Hepatocyte (in vitro differentiated cells): Measurements from ENCODE around the gene CCDC127. TPM values are rescaled to one million over a fixed set of nuclear protein-coding genes. Genes with fewer than 3 reads are reported as not detected.

ENCODE experiments used
- DNase-seq: peaks from one replicate; pipeline ENCODE4 v3.0.0-alpha.2; 2016; ENCODE audit warnings: low spot score
- H2AFZ ChIP-seq: fragments of 200-600 bp; sonication (generic); 2 replicates; pipeline ENCODE4 v1.6.0; 2016; ENCODE audit warnings: antibody characterized with exemption, mild to moderate bottlenecking
- H3K27ac ChIP-seq: fragments of 200-600 bp; sonication (generic); 2 replicates; pipeline ENCODE4 v1.5.1; 2016; ENCODE audit warnings: mild to moderate bottlenecking
- H3K27me3 ChIP-seq: fragments of 200-600 bp; sonication (generic); 2 replicates; pipeline ENCODE4 v1.6.1; 2016
- H3K36me3 ChIP-seq: fragments of 200-600 bp; sonication (generic); replicated peaks from 2 replicates; pipeline ENCODE4 v1.5.1; 2016; ENCODE audit warnings: low read depth; ENCODE audit not compliant: insufficient read depth
- H3K4me1 ChIP-seq: fragments of 200-600 bp; sonication (generic); 2 replicates; pipeline ENCODE4 v1.5.1; 2016; ENCODE audit warnings: mild to moderate bottlenecking, moderate library complexity; ENCODE audit not compliant: insufficient read depth
- H3K4me2 ChIP-seq: fragments of 200-600 bp; sonication (generic); 2 replicates; pipeline ENCODE4 v1.6.0; 2016
- H3K4me3 ChIP-seq: fragments of 200-600 bp; sonication (generic); 2 replicates; pipeline ENCODE4 v1.5.1; 2016; ENCODE audit warnings: mild to moderate bottlenecking
- H3K79me2 ChIP-seq: fragments of 200-600 bp; sonication (generic); 2 replicates; pipeline ENCODE4 v1.6.0; 2017; ENCODE audit warnings: mild to moderate bottlenecking
- H3K9me2 ChIP-seq: fragments of 200-600 bp; sonication (generic); replicated peaks from 2 replicates; pipeline ENCODE4 v1.6.0; 2017; ENCODE audit warnings: mild to moderate bottlenecking; ENCODE audit not compliant: insufficient read depth
- H3K9me3 ChIP-seq: fragments of 200-600 bp; sonication (generic); 2 replicates; pipeline ENCODE4 v1.5.1; 2016; ENCODE audit warnings: low read depth, mild to moderate bottlenecking
- H4K20me1 ChIP-seq: fragments of 200-600 bp; sonication (generic); 2 replicates; pipeline ENCODE4 v1.6.0; 2016; ENCODE audit warnings: mild to moderate bottlenecking; ENCODE audit not compliant: insufficient read depth, poor library complexity, severe bottlenecking
- EZH2 ChIP-seq: fragments of 200-600 bp; sonication (generic); IDR thresholded peaks from 2 replicates; pipeline ENCODE4 v1.6.1; 2016; ENCODE audit warnings: antibody characterized with exemption, mild to moderate bottlenecking, borderline replicate concordance
- EZH2phosphoT487 ChIP-seq: fragments of 200-600 bp; sonication (generic); IDR thresholded peaks from one replicate; pipeline ENCODE4 v1.6.1; 2018; ENCODE audit warnings: antibody characterized with exemption, mild to moderate bottlenecking, low read depth, moderate library complexity; ENCODE audit not compliant: unreplicated experiment, severe bottlenecking
- WGBS: methylation state at CpG from one replicate; pipeline ENCODE4 v1.1.6; 2016; ENCODE audit warnings: low lambda C conversion rate; ENCODE audit errors: missing lambda C conversion rate; 5-methylcytosine and 5-hydroxymethylcytosine counted together
- polyA plus RNA-seq: library from polyadenylated mRNA; unstranded; fragments of >200 nt; fragmentation: Nextera tagmentation; extraction: Ambion mirVana; gene quantifications from 2 replicates; pipeline ENCODE4 v1.2.1, GENCODE V29; 2016
- total RNA-seq: library from RNA; depleted of rRNA; stranded (reverse); fragments of >200 nt; gene quantifications from 2 replicates; pipeline ENCODE4 v1.2.3, GENCODE V29; 2014
- TF ChIP-seq, protein P1 (sequence below): fragments of 200-600 bp; sonication (generic); IDR thresholded peaks from 2 replicates; pipeline ENCODE4 v1.5.1; 2016; ENCODE audit warnings: antibody characterized with exemption, mild to moderate bottlenecking; ENCODE audit not compliant: poor library complexity

The CCDC127 gene
- total and polyA plus RNA-seq, 2 experiments from 2014 or later: 4.8 to 13.7 TPM

DNA sequence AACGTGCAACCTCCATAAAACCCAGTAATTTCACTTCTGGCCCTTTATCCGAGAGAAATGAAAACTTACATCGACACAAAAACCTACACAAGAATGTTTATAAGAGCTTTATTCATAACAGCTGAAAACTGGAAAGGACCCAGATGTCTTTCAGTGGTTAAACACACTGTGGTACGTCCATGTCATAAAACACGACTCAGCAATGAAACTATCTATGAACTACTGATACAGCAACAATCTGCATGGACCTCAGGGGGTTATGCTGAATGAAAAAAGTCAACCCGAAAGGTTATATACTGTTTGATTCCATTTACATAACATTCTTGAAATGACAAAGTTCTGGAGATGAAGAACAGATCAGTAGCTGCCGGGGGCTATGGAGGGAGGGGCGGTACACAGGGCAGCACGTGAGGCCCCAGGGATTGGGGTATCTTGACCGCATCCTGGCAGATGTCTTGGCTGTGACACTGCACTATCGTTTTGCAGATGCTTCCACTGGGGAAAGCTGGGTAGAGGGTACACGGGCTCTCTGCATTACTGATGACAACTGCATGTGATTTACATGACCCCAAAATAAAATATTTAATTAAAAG is 4.1 kb downstream of the CCDC127 start:
- H3K79me2 ChIP-seq: peaks cover 42% of the 10 kb centered on the region
- TF ChIP-seq, protein P1, sequence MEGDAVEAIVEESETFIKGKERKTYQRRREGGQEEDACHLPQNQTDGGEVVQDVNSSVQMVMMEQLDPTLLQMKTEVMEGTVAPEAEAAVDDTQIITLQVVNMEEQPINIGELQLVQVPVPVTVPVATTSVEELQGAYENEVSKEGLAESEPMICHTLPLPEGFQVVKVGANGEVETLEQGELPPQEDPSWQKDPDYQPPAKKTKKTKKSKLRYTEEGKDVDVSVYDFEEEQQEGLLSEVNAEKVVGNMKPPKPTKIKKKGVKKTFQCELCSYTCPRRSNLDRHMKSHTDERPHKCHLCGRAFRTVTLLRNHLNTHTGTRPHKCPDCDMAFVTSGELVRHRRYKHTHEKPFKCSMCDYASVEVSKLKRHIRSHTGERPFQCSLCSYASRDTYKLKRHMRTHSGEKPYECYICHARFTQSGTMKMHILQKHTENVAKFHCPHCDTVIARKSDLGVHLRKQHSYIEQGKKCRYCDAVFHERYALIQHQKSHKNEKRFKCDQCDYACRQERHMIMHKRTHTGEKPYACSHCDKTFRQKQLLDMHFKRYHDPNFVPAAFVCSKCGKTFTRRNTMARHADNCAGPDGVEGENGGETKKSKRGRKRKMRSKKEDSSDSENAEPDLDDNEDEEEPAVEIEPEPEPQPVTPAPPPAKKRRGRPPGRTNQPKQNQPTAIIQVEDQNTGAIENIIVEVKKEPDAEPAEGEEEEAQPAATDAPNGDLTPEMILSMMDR: no peak
- TF ChIP-seq EZH2: no peak
- TF ChIP-seq EZH2phosphoT487: no peak
- no peak for DNase-seq
- H3K4me1 ChIP-seq: peaks cover 3% of the 10 kb centered on the region
- H3K9me3 ChIP-seq: no peaks in the 10 kb centered on the region
- no peak overlapping the region for H3K4me3 ChIP-seq
- 94% methylated on average over 12 of the region's 12 CpGs for WGBS
- no peaks in the 10 kb centered on the region for H3K27me3 ChIP-seq
- H3K9me2 ChIP-seq: no peaks in the 10 kb centered on the region
- peaks cover 10% of the 10 kb centered on the region for H4K20me1 ChIP-seq
- no peak overlapping the region for H3K4me2 ChIP-seq
- no peak overlapping the region for H3K27ac ChIP-seq
- H2AFZ ChIP-seq: no peak overlapping the region
- H3K36me3 ChIP-seq: no peaks in the 10 kb centered on the region

DNA sequence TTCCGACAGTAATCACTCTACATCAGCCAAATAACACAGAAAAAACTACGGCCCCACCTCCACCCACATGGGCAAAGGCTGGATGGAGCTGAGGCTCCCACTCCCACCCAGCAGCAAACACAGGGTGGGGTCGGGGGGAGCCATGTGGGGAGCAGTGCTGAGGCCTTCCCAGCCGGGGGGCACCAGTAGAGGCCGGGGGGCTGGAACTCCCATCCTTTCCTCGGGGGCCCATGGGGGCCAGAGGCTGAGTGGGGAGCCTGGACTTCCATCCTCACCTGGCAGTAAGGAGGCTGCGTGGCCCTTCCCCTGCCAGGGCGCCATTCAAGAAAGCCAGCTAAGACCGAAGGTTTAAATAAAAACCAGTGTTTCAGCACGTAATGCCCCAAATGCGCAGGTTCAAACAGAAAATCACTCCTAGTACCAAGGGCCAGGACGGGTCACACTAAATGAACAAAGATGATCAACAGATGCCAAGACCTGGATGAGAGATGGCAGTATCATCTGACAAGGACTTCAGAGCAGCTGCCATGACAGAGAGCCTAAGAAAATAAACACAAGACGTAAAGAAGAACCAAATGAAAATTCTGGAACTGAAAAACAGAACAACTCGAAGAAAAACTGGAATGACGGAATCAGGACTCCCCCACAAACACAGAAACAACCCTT is 9.4 kb downstream of the CCDC127 start:
- TF ChIP-seq, protein P1: no peak
- Histone ChIP-seq H3K79me2 (peaks cover 49% of the 10 kb centered on the region), H4K20me1 (peaks cover 32% of the 10 kb centered on the region), H3K36me3 (no peaks in the 10 kb centered on the region), H3K9me3 (no peaks in the 10 kb centered on the region), H3K4me1 (no peaks in the 10 kb centered on the region), H3K27me3 (no peaks in the 10 kb centered on the region), H3K4me3 (no peak overlapping the region), H3K27ac (no peak overlapping the region), H2AFZ (no peak overlapping the region), H3K4me2 (no peak overlapping the region), H3K9me2 (no peaks in the 10 kb centered on the region)
- WGBS: 95% methylated on average over 15 of the region's 15 CpGs
- no peak for DNase-seq

DNA sequence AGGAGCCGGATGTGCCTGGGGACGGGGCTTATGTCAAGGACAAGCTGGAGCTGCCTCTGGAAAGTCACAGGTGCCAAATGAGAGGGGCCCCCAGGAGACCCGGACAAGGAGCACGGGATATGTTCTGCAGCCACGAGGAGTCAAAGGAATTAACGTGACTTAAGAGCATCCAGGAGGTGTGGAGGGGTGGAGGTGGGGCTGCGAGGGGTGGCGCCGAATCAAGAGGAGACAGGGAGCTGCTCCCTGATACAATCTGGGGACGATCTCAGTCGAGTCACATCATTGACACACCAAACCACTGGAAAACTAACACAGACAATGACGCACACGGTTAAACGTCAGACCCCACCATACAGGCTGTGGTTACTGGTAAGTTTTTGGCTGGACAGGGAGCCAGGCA is 10.4 kb downstream of the CCDC127 start:
- Histone ChIP-seq H3K9me2 (no peaks in the 10 kb centered on the region), H3K79me2 (peaks cover 45% of the 10 kb centered on the region), H3K4me3 (no peak overlapping the region), H3K36me3 (no peaks in the 10 kb centered on the region), H3K27ac (no peak overlapping the region), H3K27me3 (no peaks in the 10 kb centered on the region), H4K20me1 (peaks cover 32% of the 10 kb centered on the region), H2AFZ (no peak overlapping the region), H3K4me1 (no peaks in the 10 kb centered on the region), H3K4me2 (no peak overlapping the region), H3K9me3 (no peaks in the 10 kb centered on the region)
- no peak for TF ChIP-seq EZH2phosphoT487
- no peak for TF ChIP-seq EZH2
- TF ChIP-seq, protein P1: no peak
- DNase-seq: no peak
- WGBS: 88% methylated on average over 14 of the region's 14 CpGs
